ENCODE data around the gene BCAT1.
"Not testable (repeated sequence)": the region's sequence is repeated elsewhere in the genome, so short reads cannot be mapped to it uniquely, and the experiment has no call there.

BCAT1 gene

GRCh38 chr12:24851341-24851740 is 97.6 kb downstream of the BCAT1 start:
- DNase-seq, result no peak

- DNase-seq, result no peak
These were observed 98.4 kb downstream of the BCAT1 start for GRCh38 chr12:24850496-24850895.

GRCh38 chr12:24848941-24849477 is 99.9 kb downstream of the BCAT1 start:
- DNase-seq, result no peak

DNA sequence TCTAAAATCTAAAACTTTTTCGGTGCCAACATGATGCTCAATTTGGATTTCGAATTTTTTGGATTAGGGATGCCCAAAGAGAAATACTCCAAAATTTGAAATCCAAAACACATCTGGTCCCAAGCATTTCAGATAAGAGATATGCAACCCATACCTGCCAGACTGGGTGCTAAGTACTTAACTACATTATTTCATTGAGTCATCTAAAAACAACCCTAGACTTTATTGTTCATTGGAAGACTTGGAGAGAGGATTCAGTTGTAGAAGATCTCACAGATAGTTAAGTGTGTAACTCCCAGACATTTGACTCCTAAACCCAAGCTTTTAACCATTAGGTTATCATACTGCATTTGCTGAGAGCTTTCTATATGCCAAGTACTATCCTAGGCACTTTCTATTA is 102.2 kb downstream of the BCAT1 start:
- DNase-seq, result no peak

DNA sequence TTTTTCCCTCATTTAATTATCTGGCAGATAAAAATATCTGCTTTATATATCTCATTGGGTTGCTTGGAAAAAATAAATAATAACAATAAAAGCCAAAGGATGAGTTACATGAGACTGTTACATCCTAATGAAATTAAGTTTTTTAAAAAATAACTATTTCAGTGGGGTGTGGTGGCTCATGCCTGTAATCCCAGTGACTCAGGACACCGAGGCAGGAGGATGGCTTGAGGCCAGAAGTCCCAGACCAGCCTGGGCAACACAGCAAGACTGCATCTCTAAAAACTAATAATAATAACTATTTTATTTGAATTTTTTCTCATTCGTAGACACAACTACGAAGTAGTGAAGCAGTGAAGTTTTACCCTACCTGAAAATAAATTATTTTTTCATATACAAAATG is 103.3 kb downstream of the BCAT1 start:
- DNase-seq, result no peak

- DNase-seq, result no peak
These were observed 108.7 kb downstream of the BCAT1 start for GRCh38 chr12:24840046-24840800.

GRCh38 chr12:24839268-24839791 is 109.6 kb downstream of the BCAT1 start:
- DNase-seq, result no peak

GRCh38 chr12:24838531-24838950 is 110.4 kb downstream of the BCAT1 start:
- DNase-seq, result no peak

GRCh38 chr12:24835377-24835776 is 113.5 kb downstream of the BCAT1 start:
- no peak for DNase-seq

- no peak for DNase-seq
These were observed 115.4 kb downstream of the BCAT1 start for GRCh38 chr12:24833513-24833912.

DNA sequence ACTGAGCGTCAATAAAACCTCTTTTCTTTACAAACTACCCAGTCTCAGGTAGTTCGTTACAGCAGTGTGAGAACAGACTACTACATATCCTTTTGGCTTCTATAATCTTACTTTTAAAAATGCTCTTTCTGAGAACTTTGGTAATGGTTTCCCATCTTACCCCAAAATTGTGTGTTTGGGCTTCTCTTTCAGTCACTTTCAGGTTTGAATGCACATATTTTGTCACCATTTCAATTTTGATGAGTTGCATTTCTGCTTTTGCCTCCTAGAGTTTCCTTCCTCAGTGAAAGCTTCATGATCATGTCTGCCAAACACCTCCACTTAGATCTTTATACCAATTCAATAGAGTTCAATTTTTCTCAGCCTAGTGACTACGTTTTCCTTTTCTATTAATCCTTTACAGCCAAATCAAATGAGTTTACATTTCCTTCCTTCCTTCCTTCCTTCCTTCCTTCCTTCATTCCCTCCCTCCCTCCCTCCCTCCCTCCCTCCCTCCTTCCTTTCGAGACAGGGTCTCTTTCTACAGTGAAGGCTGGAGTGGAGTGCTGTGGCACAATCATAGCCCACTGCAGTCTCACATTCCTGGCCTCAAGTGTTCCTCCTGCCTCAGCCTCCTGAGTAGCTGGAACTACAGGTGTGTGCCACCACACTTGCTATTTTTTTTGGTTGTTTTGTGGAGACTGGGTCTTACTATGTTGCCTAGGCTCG is 124.9 kb downstream of the BCAT1 start:
- no peak for DNase-seq

DNA sequence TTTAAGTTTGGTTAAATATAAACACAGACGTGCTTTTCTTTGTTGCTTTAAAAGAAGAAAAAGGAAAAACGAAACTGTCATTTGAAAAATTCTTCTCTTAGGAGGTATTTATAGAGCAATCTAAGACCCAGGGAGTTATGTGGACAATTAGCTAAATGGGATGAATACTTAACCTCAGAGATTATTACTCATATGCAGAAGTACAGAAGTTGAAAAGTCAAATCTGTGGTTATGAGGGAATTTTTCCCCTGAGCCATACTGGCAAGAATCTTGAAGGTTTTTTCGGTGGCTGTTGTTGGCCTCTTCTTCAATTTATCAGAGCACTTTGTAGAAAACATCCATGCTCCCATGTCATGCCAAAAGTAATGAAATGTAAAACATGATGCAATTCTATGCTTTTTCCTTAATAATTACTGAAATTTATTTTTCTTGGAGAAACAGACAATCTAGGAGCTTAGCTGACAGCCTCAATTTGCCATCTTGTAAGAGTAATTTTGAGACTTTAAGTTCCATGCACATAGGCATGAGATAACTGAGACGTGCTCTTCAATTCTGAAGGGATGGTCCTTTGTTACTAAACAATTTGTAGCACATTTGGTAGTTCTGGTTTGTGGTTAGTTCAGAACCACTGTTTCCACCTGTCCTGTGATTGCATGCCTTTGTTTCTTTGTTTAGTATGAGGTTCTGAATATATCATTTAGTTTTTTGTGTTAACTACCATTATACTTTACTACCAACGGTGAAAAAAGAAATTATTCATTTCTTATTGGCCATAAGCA is 126.6 kb downstream of the BCAT1 start:
- no peak for DNase-seq

DNA sequence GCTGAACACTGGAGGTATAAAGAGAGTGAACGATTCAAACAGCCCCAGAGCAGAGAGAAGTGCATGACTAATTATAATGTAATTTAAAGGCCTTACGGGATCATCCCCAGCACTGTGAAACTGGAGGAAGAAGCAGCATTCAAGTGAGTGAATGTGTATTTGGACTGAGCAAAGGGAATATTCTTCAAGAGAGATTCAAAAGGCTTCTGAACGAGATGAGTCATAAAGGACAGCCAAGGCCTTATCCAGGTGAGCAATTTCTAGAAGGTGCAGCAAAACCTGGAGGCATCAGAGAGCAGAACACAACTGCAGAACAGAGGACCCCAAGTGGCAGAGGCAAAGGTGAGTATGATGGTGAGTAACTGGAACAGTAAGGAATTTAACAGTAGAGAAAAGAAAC is 127.2 kb downstream of the BCAT1 start:
- DNase-seq, result no peak

- no peak for DNase-seq
These were observed 128.0 kb downstream of the BCAT1 start for GRCh38 chr12:24820872-24821271.

DNA sequence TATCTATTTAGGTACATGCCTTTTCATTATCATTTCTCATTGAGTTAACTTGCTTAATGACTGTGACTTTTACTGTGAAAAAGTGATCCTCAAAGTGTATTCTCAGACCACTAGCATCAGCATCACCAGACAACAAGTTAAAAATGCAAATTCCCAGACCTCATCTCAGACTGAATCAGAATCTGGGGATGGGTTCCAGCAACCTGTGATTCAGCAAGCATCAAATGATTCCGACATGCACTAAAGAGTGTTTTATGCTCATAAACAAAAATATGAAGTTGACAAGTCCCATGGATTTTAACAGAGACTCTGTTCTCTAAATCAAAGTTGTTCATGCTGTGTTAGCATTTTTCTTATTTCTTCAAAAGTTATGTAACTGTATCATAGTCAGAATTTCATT is 130.6 kb downstream of the BCAT1 start:
- DNase-seq, result no peak

- no peak for DNase-seq
These were observed 133.8 kb downstream of the BCAT1 start for GRCh38 chr12:24815114-24815423.

GRCh38 chr12:24814379-24815113 is 134.4 kb downstream of the BCAT1 start:
- DNase-seq, result peak in 1 of 6 experiments; percentile 14

DNA sequence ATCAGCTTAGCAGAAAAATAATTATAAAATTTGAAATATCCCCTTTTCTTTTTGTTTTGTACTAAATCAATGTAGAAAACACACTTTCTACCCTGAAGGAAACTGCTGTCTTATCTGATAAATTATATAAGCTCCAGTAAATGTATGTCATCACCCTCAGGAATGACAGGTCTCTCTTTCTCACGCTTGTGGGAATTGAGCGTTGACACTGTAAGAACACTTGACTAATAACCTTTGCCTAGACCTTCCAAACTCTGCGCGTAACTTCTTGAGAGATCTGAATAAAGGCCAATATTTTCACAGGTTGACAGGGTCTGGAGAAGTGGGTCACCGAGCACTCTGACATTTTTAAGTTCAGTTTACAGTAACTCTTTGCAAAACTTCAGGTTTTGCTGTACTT is 138.5 kb downstream of the BCAT1 start:
- DNase-seq, result no peak

- not testable (repeated sequence) for DNase-seq
These were observed 139.6 kb downstream of the BCAT1 start for GRCh38 chr12:24809306-24809705.

DNA sequence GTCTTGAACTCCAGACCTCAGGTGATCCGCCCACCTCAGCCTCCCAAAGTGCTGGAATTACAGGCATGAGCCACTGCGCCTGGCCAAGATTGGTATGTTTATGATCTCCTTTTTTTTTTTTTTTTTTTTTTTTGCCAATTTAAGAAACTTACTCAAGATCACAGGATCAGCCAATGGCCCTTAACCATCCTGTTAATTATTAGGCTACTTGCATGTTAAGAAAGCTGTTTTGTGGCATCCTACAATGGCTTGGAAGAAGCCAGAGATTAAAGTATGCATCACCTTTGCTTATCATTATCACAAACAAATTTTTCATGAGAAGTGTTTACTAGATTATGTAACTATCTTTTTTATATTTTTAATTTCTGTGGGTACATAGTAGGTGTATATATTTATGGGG is 140.2 kb downstream of the BCAT1 start:
- DNase-seq, result no peak

DNA sequence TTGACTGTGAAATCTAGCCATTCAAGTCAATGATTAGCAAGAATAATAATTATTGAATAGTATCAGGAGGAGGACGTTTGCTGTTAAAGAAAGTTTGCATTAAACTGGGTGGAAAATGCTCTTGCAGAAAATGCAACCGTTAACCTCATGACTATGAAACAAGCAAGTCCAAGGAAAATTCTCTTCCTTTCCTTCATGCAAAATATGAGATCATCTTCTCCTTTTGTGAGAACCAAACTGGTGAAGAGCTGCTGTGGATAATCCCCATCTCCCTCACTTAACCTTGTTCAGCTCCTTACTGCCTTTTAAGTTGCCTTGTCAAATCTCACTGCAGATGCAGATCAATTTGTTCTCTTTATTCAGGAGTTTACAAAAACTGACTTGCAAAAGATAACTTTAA is 142.5 kb downstream of the BCAT1 start:
- DNase-seq, result no peak

- DNase-seq, result no peak
These were observed 145.3 kb downstream of the BCAT1 start for GRCh38 chr12:24803430-24804245.
